SK-N-DZ (cell line): ENCODE data around the gene EREG.
"Not testable (repeated sequence)": the region's sequence is repeated elsewhere in the genome, so short reads cannot be mapped to it uniquely, and the experiment has no call there.

Experiments used
- DNase-seq: peaks from one replicate; pipeline ENCODE4 v3.0.0-alpha.2; 2015; ENCODE audit warnings: low spot score

The EREG gene

GRCh38 chr4:74387790-74388189 lies 22.8 kb downstream of the EREG start:
- no peak for DNase-seq

DNA sequence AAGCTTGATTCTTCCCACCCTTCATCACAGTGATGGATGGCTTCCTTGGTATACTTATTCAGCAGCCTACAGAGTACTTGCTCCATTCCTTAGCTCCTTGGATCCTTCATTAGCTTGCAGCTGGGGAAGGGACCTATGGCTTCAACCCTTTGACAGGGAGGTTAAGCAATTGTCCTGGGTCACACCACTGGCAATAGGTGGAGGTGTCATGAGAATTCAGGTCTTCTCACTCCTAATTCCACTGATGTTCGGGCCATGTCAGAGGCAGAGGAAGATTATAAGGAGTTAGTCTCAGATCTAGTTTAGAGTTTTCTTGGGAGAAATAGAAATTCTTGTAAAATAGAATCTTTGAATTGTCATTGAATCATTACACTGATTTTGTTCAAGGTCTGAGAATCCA lies 24.5 kb downstream of the EREG start:
- no peak for DNase-seq

DNA sequence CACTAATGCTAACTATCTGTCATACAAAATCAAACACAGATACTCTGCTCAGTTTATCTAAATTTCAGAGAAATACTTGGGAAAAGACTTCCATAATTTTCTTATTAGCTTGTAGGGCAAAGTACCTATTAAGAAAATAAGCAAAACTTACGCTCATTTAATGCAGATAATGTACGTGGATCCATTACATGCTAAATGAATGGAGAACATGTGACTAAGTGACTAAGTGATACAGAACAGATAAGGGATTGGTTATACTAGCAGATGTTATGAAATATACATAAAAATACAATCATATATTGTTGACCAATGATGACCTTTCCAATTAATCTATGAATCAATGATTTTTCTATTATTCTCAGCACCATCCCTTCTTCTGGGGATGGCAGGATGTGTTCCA lies 25.7 kb downstream of the EREG start:
- DNase-seq: no peak

- no peak for DNase-seq
Measured at GRCh38 chr4:74391346-74391745, 26.4 kb downstream of the EREG start.

- DNase-seq: no peak
Measured at GRCh38 chr4:74391890-74392475, 27.0 kb downstream of the EREG start.

- DNase-seq: no peak
Measured at GRCh38 chr4:74394476-74395136, 29.7 kb downstream of the EREG start.

DNA sequence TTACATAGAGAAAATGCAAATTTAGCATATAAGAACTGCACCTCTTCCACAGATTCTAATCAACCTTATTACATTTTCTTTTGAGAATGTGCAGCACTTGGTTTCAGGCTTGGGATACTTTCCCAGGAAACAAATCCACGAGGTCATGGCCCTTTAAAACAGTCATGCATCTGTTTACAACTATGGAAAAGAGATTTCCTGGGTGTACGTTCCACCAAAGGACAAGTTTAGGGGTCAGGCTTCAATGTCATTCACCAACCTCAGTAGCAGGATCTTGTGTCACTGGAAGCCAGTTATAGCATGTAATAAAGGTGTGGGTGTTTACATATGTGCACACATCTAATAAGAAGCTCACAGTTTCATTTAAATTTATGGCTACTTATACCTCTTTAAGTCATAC lies 30.7 kb downstream of the EREG start:
- no peak for DNase-seq

DNA sequence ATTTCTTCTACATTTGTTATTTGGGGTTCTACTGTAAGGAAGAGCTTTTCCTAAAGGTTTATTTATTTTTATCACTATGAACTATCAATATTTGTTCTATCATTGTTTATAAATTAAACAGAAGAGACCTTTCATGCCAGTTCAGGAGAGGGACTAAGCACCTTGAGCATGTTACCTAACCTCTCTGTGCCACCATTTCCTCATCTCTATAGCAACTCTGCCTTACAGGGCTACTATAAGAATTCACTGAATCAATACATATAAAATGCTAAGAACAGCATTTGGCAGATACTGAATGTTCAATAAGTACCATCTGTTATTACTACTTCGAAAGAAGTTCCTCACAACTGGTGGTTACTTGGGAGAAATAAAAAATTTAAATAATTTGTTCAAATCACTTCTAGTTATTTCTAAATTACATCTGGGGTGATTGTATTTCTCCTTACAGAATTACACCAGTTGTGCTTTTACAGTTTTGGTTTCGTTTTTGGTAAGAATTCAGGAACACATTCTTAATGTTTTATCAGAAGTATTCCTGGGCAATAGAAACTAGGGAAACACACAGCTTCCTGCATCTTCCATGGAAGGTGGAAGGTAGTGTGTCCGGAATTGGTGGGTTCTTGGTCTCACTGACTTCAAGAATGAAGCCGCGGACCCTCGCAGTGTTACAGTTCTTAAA lies 32.9 kb downstream of the EREG start:
- DNase-seq: no peak

DNA sequence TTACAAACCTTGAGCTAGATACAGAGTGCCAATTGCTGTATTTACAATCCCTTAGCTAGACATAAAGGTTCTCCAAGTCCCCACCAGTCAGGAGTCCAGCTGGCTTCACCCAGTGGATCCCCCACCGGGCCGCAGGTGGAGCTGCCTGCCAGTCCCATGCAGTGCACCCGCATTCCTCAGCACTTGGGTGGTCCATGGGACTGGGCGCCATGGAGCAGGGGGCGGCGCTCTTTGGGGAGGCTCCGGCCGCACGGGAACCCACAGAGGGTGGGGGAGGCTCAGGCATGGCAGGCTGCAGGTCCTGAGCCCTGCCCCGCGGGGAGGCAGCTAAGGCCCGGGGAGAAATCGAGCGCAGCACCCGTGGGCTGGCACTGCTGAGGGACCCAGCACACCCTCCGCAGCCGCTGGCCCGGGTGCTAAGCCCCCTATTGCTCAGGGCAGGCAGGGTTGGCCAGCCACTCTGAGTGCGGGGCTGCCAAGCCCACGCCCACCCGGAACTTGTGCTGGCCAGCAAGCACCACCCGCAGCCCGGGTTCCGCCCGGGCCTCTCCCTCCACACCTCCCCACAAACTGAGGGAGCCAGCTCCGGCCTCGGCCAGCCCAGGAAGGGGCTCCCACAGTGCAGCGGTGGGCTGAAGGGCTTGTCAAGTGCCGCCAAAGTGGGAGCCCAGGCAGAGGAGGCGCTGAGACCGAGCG lies 34.1 kb downstream of the EREG start:
- not testable (repeated sequence) for DNase-seq

GRCh38 chr4:74400395-74400794 lies 35.5 kb downstream of the EREG start:
- DNase-seq: no peak

DNA sequence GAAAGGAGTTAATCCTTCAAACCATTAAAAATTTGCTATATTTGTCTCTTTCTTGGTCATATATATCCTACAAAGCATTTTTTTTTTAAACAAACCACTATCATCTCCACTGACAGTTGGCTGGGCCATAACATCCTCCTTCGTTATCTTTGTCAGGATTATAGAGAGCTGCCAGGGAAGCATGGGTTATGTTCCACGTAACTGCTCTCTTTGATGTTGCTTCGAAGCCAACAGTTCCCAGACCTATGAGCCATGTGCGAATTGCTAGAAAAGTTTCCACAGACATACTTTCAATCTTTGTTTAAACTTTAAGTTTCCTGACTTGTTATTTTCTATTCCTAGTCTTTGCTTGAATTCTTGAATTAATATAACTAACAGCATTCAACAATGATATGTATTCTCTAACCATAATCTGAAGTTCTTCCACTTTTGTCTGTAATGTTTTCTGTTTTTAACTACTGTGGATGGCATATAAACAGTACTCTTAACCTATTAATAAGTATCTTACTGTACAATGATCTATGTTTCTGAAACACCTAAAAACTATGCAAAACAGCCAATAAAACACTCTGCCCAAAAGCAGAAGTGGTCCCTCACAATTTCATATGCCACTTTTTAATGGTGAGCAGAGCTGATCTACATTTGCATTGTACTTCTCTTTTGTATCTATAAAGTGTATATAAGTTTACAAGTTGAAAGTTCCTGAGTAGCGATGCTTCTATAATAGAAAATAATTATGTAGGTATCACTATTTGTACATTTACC lies 37.9 kb downstream of the EREG start:
- no peak for DNase-seq

DNA sequence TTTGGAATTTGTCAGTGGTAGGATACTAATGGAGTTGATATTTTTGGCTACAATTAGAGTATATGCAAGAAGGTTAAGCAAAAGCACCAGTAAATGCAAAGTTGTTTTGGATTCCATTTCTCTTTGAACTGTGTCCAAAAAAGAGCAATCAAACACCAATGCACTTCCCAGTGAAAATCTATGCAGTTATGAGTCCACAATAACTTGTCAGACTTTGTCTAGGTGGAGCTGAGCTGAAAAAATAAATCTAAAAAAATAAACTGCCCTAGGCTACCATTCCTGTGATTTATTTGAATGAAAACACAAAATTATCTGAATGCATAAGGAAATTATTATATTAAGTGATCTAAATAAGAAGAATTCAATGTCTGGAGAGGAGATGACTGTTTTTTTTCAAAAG lies 42.9 kb downstream of the EREG start:
- no peak for DNase-seq

GRCh38 chr4:74408639-74409038 lies 43.7 kb downstream of the EREG start:
- no peak for DNase-seq

DNA sequence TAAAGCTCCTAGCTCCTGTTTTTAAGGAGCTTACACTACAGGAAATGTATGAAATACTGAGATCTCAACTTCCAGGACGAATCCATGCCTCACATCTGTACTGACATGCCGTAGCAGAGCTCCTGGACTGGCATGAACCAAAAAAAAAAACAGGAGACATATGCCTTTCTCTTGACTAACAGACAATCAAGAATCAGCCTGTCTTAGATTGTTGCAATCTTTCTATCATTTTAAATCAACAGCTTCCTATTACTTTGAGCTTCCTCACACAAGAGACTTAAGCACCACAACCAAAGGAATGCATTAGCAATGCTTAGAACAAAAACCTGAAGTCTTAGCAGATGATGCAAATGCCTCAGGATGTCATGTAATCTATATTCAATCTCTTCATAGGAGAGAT lies 45.3 kb downstream of the EREG start:
- DNase-seq: no peak

GRCh38 chr4:74412225-74412624 lies 47.3 kb downstream of the EREG start:
- DNase-seq: no peak

- DNase-seq: no peak
Measured at GRCh38 chr4:74413265-74413664, 48.3 kb downstream of the EREG start.

- no peak for DNase-seq
Measured at GRCh38 chr4:74414149-74414809, 49.3 kb downstream of the EREG start.

- DNase-seq: no peak
Measured at GRCh38 chr4:74415602-74416300, 50.8 kb downstream of the EREG start.

GRCh38 chr4:74418063-74418670 lies 53.2 kb downstream of the EREG start:
- DNase-seq: no peak

GRCh38 chr4:74420863-74421262 lies 55.9 kb downstream of the EREG start:
- no peak for DNase-seq
